ENCODE measurements around the gene GALR3.

The GALR3 gene

DNA sequence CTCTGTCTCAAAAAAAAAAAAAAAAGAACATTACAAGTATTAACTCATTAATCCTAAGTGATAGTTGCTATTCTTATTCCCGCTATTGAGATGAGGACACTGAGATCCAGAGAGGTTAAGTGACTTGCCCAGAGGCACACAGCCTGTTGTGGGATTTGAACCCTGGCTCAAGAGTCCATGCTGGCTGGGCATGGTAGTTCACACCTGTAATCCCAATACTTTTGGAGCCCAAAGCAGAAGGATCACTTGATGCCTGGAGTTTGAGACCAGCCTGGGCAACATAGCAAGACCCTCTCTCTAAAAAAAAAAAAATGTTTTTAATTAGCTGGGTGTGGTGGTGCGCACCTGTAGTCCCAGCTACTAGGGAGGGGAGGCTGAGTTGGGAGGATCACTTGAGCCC is 11.3 kb upstream of the GALR3 start:
- Histone ChIP-seq H3K27ac (replicated peaks) (no peak overlapping the region), H3K4me3 (replicated peaks; ENCODE audit: insufficient read depth, low read length) (no peak overlapping the region), H3K27me3 (ENCODE audit: insufficient read depth, poor library complexity, severe bottlenecking) (no peaks in the 10 kb centered on the region)
- TF ChIP-seq POLR2AphosphoS5 (IDR thresholded peaks at IDR 0.05; ENCODE audit: low read depth) (no peak), GABPA (IDR thresholded peaks at IDR 0.05; ENCODE audit: low read depth) (no peak)
- TF ChIP-seq, protein P1, sequence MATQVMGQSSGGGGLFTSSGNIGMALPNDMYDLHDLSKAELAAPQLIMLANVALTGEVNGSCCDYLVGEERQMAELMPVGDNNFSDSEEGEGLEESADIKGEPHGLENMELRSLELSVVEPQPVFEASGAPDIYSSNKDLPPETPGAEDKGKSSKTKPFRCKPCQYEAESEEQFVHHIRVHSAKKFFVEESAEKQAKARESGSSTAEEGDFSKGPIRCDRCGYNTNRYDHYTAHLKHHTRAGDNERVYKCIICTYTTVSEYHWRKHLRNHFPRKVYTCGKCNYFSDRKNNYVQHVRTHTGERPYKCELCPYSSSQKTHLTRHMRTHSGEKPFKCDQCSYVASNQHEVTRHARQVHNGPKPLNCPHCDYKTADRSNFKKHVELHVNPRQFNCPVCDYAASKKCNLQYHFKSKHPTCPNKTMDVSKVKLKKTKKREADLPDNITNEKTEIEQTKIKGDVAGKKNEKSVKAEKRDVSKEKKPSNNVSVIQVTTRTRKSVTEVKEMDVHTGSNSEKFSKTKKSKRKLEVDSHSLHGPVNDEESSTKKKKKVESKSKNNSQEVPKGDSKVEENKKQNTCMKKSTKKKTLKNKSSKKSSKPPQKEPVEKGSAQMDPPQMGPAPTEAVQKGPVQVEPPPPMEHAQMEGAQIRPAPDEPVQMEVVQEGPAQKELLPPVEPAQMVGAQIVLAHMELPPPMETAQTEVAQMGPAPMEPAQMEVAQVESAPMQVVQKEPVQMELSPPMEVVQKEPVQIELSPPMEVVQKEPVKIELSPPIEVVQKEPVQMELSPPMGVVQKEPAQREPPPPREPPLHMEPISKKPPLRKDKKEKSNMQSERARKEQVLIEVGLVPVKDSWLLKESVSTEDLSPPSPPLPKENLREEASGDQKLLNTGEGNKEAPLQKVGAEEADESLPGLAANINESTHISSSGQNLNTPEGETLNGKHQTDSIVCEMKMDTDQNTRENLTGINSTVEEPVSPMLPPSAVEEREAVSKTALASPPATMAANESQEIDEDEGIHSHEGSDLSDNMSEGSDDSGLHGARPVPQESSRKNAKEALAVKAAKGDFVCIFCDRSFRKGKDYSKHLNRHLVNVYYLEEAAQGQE (IDR thresholded peaks at IDR 0.05; ENCODE audit: insufficient replicate concordance, low read depth), result no peak
- DNase-seq (ENCODE audit: low read depth in 1 of 2, low spot score in 1 of 2), result no peak

- no peaks in the 10 kb centered on the region for H3K27me3 ChIP-seq (ENCODE audit: insufficient read depth, poor library complexity, severe bottlenecking)
- no peak for DNase-seq (ENCODE audit: low read depth in 1 of 2, low spot score in 1 of 2)
- no peak overlapping the region for H3K4me3 ChIP-seq (replicated peaks; ENCODE audit: insufficient read depth, low read length)
- TF ChIP-seq POLR2AphosphoS5 (IDR thresholded peaks at IDR 0.05; ENCODE audit: low read depth) (no peak), SPI1 (IDR thresholded peaks at IDR 0.05; ENCODE audit: borderline replicate concordance, low read depth) (no peak), GABPA (IDR thresholded peaks at IDR 0.05; ENCODE audit: low read depth) (no peak)
- TF ChIP-seq, protein P1 (IDR thresholded peaks at IDR 0.05; ENCODE audit: insufficient replicate concordance, low read depth), result no peak
- TF ChIP-seq, protein P2, sequence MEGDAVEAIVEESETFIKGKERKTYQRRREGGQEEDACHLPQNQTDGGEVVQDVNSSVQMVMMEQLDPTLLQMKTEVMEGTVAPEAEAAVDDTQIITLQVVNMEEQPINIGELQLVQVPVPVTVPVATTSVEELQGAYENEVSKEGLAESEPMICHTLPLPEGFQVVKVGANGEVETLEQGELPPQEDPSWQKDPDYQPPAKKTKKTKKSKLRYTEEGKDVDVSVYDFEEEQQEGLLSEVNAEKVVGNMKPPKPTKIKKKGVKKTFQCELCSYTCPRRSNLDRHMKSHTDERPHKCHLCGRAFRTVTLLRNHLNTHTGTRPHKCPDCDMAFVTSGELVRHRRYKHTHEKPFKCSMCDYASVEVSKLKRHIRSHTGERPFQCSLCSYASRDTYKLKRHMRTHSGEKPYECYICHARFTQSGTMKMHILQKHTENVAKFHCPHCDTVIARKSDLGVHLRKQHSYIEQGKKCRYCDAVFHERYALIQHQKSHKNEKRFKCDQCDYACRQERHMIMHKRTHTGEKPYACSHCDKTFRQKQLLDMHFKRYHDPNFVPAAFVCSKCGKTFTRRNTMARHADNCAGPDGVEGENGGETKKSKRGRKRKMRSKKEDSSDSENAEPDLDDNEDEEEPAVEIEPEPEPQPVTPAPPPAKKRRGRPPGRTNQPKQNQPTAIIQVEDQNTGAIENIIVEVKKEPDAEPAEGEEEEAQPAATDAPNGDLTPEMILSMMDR (IDR thresholded peaks at IDR 0.05; ENCODE audit: insufficient read depth, low read length), result no peak
- H3K27ac ChIP-seq (replicated peaks), result no peak overlapping the region
These were observed 10.1 kb upstream of the GALR3 start for GRCh38 chr22:37812869-37813678.

GRCh38 chr22:37815593-37815992 is 7.6 kb upstream of the GALR3 start:
- no peak for DNase-seq (ENCODE audit: low read depth in 1 of 2, low spot score in 1 of 2)
- no peak overlapping the region for H3K27ac ChIP-seq (replicated peaks)
- no peak overlapping the region for H3K4me3 ChIP-seq (replicated peaks; ENCODE audit: insufficient read depth, low read length)
- TF ChIP-seq SPI1 (IDR thresholded peaks at IDR 0.05; ENCODE audit: borderline replicate concordance, low read depth) (no peak), GABPA (IDR thresholded peaks at IDR 0.05; ENCODE audit: low read depth) (no peak), POLR2AphosphoS5 (IDR thresholded peaks at IDR 0.05; ENCODE audit: low read depth) (no peak)
- TF ChIP-seq, protein P2 (IDR thresholded peaks at IDR 0.05; ENCODE audit: insufficient read depth, low read length), result no peak
- TF ChIP-seq, protein P1 (IDR thresholded peaks at IDR 0.05; ENCODE audit: insufficient replicate concordance, low read depth), result no peak
- H3K27me3 ChIP-seq (ENCODE audit: insufficient read depth, poor library complexity, severe bottlenecking), result peaks cover 2% of the 10 kb centered on the region

All from HL-60 (cell line).